H9 (cell line): ENCODE results near the gene PARL. TPM values are rescaled to one million over a fixed set of nuclear protein-coding genes. Genes with fewer than 3 reads are reported as not detected.

ENCODE experiments used
- DNase-seq: peaks from one replicate; pipeline ENCODE4 v3.0.0-alpha.2; 2017
- H2AFZ ChIP-seq: one replicate; pipeline ENCODE4 v1.6.1; 2013; ENCODE audit warnings: mild to moderate bottlenecking, low read length, control low read depth, moderate library complexity
- H2AK5ac ChIP-seq: 2 replicates; pipeline ENCODE4 v1.6.1; 2013; ENCODE audit warnings: low read length, control low read depth, mixed read lengths; ENCODE audit not compliant: insufficient read length
- H2BK120ac ChIP-seq: one replicate; pipeline ENCODE4 v1.6.1; 2013; ENCODE audit warnings: low read depth, mild to moderate bottlenecking, low read length, control low read depth, inconsistent platforms; ENCODE audit not compliant: poor library complexity, severe bottlenecking
- H2BK12ac ChIP-seq: 2 replicates; pipeline ENCODE4 v1.6.1; 2013; ENCODE audit warnings: low read length, control low read depth, mixed read lengths, low read depth; ENCODE audit not compliant: insufficient read length
- H2BK15ac ChIP-seq: 2 replicates; pipeline ENCODE4 v1.6.1; 2013; ENCODE audit warnings: low read depth, low read length, control low read depth
- H2BK20ac ChIP-seq: one replicate; pipeline ENCODE4 v1.6.1; 2013; ENCODE audit warnings: low read depth, mild to moderate bottlenecking, low read length, control low read depth, inconsistent platforms; ENCODE audit not compliant: poor library complexity, severe bottlenecking
- H2BK5ac ChIP-seq: 2 replicates; pipeline ENCODE4 v1.6.1; 2013; ENCODE audit warnings: low read length, control low read depth, mixed read lengths; ENCODE audit not compliant: insufficient read length
- H3K14ac ChIP-seq: 2 replicates; pipeline ENCODE4 v1.6.1; 2013; ENCODE audit warnings: low read length, control low read depth; ENCODE audit not compliant: insufficient read depth
- H3K18ac ChIP-seq: 2 replicates; pipeline ENCODE4 v1.6.1; 2013; ENCODE audit warnings: low read depth, mild to moderate bottlenecking, mixed read lengths, low read length, control low read depth; ENCODE audit not compliant: insufficient read length
- H3K23ac ChIP-seq: 2 replicates; pipeline ENCODE4 v1.6.1; 2013; ENCODE audit warnings: low read length, control low read depth, mixed read lengths, low read depth; ENCODE audit not compliant: insufficient read length
- H3K23me2 ChIP-seq: 2 replicates; pipeline ENCODE4 v1.6.1; 2013; ENCODE audit warnings: low read depth, mild to moderate bottlenecking, mixed read lengths, low read length, control low read depth; ENCODE audit not compliant: insufficient read length, poor library complexity, severe bottlenecking
- H3K27ac ChIP-seq: 2 replicates; pipeline ENCODE4 v1.5.1; 2013; ENCODE audit warnings: low read length, control low read depth, mixed read lengths, low read depth; ENCODE audit not compliant: insufficient read length
- H3K27me3 ChIP-seq: 2 replicates; pipeline ENCODE4 v1.6.1; 2013; ENCODE audit warnings: low read length, control low read depth, inconsistent platforms; ENCODE audit not compliant: insufficient read depth
- H3K4ac ChIP-seq: 2 replicates; pipeline ENCODE4 v1.6.1; 2013; ENCODE audit warnings: low read depth, mild to moderate bottlenecking, control low read depth, inconsistent platforms, low read length, moderate library complexity
- H3K4me1 ChIP-seq: 2 replicates; pipeline ENCODE4 v1.6.1; 2013; ENCODE audit warnings: low read length, control low read depth, inconsistent platforms; ENCODE audit not compliant: insufficient read depth
- H3K4me2 ChIP-seq: 2 replicates; pipeline ENCODE4 v1.6.1; 2013; ENCODE audit warnings: low read length, control low read depth, mixed read lengths; ENCODE audit not compliant: insufficient read length, insufficient read depth
- H3K56ac ChIP-seq: 2 replicates; pipeline ENCODE4 v1.6.1; 2013; ENCODE audit warnings: low read depth, mild to moderate bottlenecking, mixed read lengths, low read length, control low read depth; ENCODE audit not compliant: insufficient read length
- H3K79me1 ChIP-seq: 2 replicates; pipeline ENCODE4 v1.6.1; 2013; ENCODE audit warnings: low read depth, mild to moderate bottlenecking, moderate library complexity, low read length, control low read depth, inconsistent platforms; ENCODE audit not compliant: insufficient read depth, poor library complexity, severe bottlenecking
- H3K79me2 ChIP-seq: 2 replicates; pipeline ENCODE4 v1.6.1; 2013; ENCODE audit warnings: low read length, control low read depth, inconsistent platforms; ENCODE audit not compliant: insufficient read depth
- H3K9ac ChIP-seq: 2 replicates; pipeline ENCODE4 v1.6.1; 2013; ENCODE audit warnings: low read length, control low read depth, mixed read lengths; ENCODE audit not compliant: insufficient read length; ENCODE audit errors: extremely low read depth
- H3K9me3 ChIP-seq: one replicate; pipeline ENCODE4 v1.6.1; 2013; ENCODE audit warnings: low read depth, low read length, inconsistent platforms; ENCODE audit not compliant: control insufficient read depth
- H3T11ph ChIP-seq: one replicate; pipeline ENCODE4 v1.6.1; 2013; ENCODE audit warnings: mild to moderate bottlenecking, low read length, control low read depth, inconsistent platforms
- H4K20me1 ChIP-seq: one replicate; pipeline ENCODE4 v1.6.1; 2013; ENCODE audit not compliant: control insufficient read depth, insufficient read length, insufficient read depth
- H4K5ac ChIP-seq: 2 replicates; pipeline ENCODE4 v1.6.1; 2013; ENCODE audit warnings: low read depth, mild to moderate bottlenecking, mixed read lengths, low read length, control low read depth; ENCODE audit not compliant: insufficient read length
- H4K8ac ChIP-seq: replicated peaks from 2 replicates; pipeline ENCODE4 v1.6.1; 2013; ENCODE audit warnings: low read length, control low read depth, mixed read lengths, low read depth; ENCODE audit not compliant: insufficient read length
- H4K91ac ChIP-seq: 2 replicates; pipeline ENCODE4 v1.6.1; 2013; ENCODE audit warnings: low read depth, mild to moderate bottlenecking, moderate library complexity, mixed read lengths, low read length, control low read depth; ENCODE audit not compliant: insufficient read length
- H3K27ac Mint-ChIP-seq, 3 experiments: 2 replicates in 2 of 3; 3 replicates in 1 of 3; pipeline ENCODE4 v1.8.0; 2020 to 2021; ENCODE audit warnings: mixed read lengths in 3 of 3, mild to moderate bottlenecking in 1 of 3, moderate library complexity in 1 of 3
- H3K27me3 Mint-ChIP-seq: 2 replicates; pipeline ENCODE4 v1.8.0; 2021; ENCODE audit warnings: low read depth, mild to moderate bottlenecking, moderate library complexity, mixed read lengths
- H3K36me3 Mint-ChIP-seq, 3 experiments: 2 replicates in 2 of 3; 3 replicates in 1 of 3; pipeline ENCODE4 v1.8.0; 2020 to 2021; ENCODE audit warnings: low read depth in 3 of 3, mixed read lengths in 3 of 3; ENCODE audit not compliant: insufficient read depth in 1 of 3
- H3K4me1 Mint-ChIP-seq, 2 experiments: 2 replicates each; pipeline ENCODE4 v1.8.0; 2020; ENCODE audit warnings: mixed read lengths in 2 of 2
- H3K4me3 Mint-ChIP-seq, 2 experiments: 2 replicates in 1 of 2; 3 replicates in 1 of 2; pipeline ENCODE4 v1.8.0; 2020 to 2021; ENCODE audit warnings: mild to moderate bottlenecking in 2 of 2, mixed read lengths in 2 of 2, moderate library complexity in 1 of 2
- H3K9me3 Mint-ChIP-seq, 2 experiments: 2 replicates in 1 of 2; 3 replicates in 1 of 2; pipeline ENCODE4 v1.8.0; 2020; ENCODE audit warnings: mild to moderate bottlenecking in 2 of 2, mixed read lengths in 2 of 2, moderate library complexity in 1 of 2
- CTCF ChIP-seq: fragments of 200-600 bp; sonication (generic); conservative IDR thresholded peaks from 3 replicates; pipeline ENCODE4 v1.8.0; 2021; ENCODE audit warnings: antibody characterized with exemption, mild to moderate bottlenecking
- WGBS: extraction: QIAGEN DNeasy Blood & Tissue Kit; methylation state at CpG from one replicate; pipeline ENCODE4 v1.1.7; 2013; ENCODE audit warnings: missing lambda C conversion rate, low lambda C conversion rate, mixed read lengths; ENCODE audit not compliant: insufficient read length; ENCODE audit errors: extremely low coverage; 5-methylcytosine and 5-hydroxymethylcytosine counted together
- total RNA-seq: library from RNA; stranded (reverse); gene quantifications from 2 replicates; pipeline ENCODE4 v1.2.1, GENCODE V29; 2021

The PARL gene
- total RNA-seq, 1 experiment from 2014 or later, result 94.5 TPM

GRCh38 chr3:183897606-183898005 lies 12.9 kb upstream of the PARL start:
- no peak overlapping the region for H4K91ac ChIP-seq
- H2BK120ac ChIP-seq, result no peak overlapping the region
- Mint-ChIP-seq H3K4me1 (peaks cover 6% of the 10 kb centered on the region in 2 experiments), H3K27me3 (peaks cover 6% of the 10 kb centered on the region; the same call in 1 of the 2 replicates), H3K27ac (peak overlapping the region in 1 of 3 experiments; percentile 7; a peak in 1 of 7 replicates), H3K9me3 (peaks cover 5 to 6% of the 10 kb centered on the region in 2 experiments; a peak in 2 of 5 replicates), H3K36me3 (0 out of 7 replicates have a peak, but pooled peaks cover 0 to 2% (median 0%) of the 10 kb centered on the region in 3 experiments), H3K4me3 (no peak overlapping the region)
- no peak overlapping the region for H2BK20ac ChIP-seq
- no peak overlapping the region for H3K4me2 ChIP-seq
- TF ChIP-seq CTCF, result no peak
- DNase-seq, result no peak
- no peaks in the 10 kb centered on the region for H3K9me3 ChIP-seq
- no peak overlapping the region for H3K56ac ChIP-seq
- H3K27me3 ChIP-seq, result no peaks in the 10 kb centered on the region
- no peak overlapping the region for H2BK5ac ChIP-seq
- no peaks in the 10 kb centered on the region for H4K20me1 ChIP-seq
- no peak overlapping the region for H3K14ac ChIP-seq
- H4K5ac ChIP-seq, result no peak overlapping the region
- H3K4me1 ChIP-seq, result no peaks in the 10 kb centered on the region
- no peak overlapping the region for H2BK15ac ChIP-seq
- no peaks in the 10 kb centered on the region for H3K23me2 ChIP-seq
- no CpG with 5 or more reads among the region's 4 CpGs for WGBS
- no peak overlapping the region for H3K4ac ChIP-seq
- no peak overlapping the region for H4K8ac ChIP-seq
- H3T11ph ChIP-seq, result no peak overlapping the region
- no peak overlapping the region for H2BK12ac ChIP-seq
- H3K79me2 ChIP-seq, result no peaks in the 10 kb centered on the region
- no peak overlapping the region for H2AK5ac ChIP-seq
- H3K23ac ChIP-seq, result no peak overlapping the region
- H3K27ac ChIP-seq, result no peak overlapping the region
- no peak overlapping the region for H2AFZ ChIP-seq
- no peaks in the 10 kb centered on the region for H3K79me1 ChIP-seq
- H3K18ac ChIP-seq, result no peak overlapping the region
- H3K9ac ChIP-seq, result no peak overlapping the region
